Measurements from ENCODE around the gene PANK4.

The PANK4 gene

GRCh38 chr1:2528016-2528415 lies 1.6 kb upstream of the PANK4 start:
- peak; percentile 46 for DNase-seq

DNA sequence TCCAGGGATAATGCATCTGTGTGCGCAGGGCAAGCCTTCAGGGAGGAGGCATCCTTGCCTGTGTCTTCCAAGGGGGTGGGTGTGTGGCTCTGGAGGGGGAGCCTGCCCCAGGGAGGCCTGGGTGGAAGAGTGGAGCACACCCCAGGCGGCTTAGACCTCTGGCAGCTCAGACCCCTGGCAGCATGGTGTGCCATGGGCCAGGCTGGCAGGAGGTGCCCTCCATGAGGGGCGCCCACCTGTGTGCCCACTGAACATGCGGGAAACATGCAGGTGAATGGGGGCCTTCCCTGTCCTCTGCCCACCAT lies 1.1 kb upstream of the PANK4 start:
- no peak for DNase-seq

DNA sequence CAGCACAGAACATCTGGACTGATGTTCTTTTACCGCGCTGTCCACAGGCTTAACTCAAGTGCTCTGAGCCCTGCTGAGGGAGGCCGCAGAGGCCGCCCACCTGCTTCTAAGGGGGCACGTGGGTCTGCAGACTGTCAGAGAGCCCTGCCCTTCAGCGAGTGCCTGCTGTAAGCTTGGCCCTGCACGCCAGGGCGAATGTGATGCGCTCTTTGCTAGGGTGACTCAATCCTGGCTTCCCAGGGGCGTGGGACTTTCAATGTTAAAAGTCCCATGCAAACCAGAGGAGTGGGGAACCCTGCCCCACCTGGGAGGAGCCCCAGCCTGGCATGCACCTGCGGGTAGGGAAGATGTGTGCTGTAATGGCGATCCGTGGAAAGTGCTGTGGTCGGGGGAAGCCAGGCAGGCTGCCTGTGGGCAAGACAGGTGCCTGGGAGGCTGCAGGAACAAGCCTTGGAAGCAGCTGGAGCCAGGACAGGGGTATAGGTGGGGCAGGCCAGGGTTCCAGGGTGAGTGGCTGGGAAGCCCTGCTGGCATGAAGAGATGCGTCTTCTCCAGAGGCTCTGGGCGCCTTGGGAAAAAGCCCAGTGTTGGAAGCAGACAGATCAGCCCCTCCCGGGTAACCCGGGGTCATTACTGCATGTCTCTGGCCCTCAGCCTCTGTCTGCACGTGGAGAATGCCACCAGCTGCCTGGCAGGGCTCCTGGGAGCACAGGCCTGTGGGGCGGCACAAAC lies 594 bp upstream of the PANK4 start:
- DNase-seq: peak; percentile 46

DNA sequence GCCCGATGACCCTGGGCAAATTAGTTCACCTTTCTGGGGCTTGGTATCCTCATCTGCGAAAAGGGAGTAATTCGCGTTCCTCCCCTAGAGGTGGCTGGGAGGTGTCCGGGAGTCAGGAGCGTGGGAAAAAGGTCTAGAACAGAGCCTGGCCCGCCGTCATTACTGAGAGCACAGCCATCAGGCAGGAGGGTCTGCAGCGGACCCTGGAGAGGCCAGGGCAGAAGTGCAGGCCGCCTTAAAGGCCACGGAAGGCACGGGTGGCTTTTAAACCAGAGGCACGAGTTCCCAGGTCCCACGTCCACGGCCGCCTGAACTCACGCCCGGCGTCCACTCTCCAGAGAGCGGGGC lies 850 bp downstream of the PANK4 start:
- DNase-seq: no peak

DNA sequence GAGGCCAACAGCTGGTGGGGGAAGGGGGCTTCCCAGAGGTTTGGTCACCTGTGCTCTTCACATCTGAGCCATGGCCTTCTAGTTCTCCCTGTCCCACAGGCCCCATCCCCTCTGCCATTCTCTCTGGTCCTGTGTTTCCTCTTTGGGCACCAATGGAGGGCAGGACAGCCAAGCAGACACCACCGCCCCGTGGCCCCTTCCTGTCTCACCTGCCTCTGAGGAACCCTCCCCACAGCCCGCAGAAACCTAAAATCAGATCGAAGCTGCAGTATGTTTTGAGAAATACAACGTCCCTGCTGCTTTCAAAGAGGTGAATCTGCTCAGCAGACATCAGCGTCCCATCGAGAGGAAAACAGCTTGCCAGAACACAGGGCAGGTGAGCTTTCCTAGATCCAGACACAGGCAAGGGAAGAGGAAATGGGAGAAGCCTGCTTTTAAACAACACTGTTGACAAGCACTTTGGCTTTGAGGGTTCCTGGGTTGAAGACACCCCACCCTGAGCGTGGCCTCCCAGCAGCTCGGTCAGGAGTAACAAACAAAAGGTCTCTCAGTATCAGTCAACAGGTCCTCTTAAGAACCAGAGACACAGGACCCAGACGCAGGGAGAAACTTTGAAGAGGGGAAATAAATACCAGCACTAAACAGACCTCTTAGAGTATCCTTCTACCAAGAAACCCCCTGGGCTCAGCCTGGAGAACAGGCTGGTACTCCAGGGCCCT lies 2.3 kb downstream of the PANK4 start:
- no peak for DNase-seq

- DNase-seq: no peak
These were observed 3.1 kb downstream of the PANK4 start for GRCh38 chr1:2523191-2523890.

- DNase-seq: no peak
These were observed 4.2 kb downstream of the PANK4 start for GRCh38 chr1:2522230-2522629.

DNA sequence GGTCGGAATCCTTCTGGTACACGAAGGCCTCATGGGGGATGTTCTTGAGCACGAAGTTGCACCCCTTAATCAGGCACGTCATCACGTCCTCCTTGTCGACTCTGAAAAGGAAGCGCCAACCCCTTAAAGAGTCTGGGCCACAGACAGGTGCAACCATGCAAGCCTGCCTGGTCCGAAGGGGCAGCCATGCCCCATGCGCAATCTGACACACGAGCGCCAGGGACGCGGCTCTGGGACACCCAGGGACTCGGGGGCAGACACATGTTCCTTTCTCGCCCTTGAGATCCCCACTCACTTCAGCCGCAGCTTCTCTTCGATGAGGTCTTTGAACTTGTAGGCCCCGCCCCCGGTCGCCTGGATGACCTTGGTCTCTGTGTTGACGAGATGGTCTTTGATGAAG lies 5.6 kb downstream of the PANK4 start:
- no peak for DNase-seq

DNA sequence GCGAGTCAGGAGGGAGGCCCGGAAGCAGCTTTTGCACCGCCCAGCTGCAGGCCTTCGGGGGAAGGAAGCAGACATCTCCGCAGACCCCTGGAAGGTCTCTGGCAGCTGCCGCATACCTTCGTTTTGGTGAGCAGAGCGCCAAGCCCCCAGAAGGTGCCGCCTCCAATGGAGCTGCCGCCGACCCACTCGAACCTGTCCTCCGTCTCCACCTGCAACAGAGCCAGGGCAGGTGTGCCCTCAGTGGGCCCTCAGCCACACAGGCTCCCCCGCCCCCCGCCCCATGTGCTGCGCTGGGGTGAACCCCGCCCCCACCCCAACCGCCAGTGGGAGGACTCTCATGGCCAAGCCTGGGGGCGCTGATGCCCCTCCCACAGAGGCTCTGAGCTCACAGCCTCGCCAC lies 6.2 kb downstream of the PANK4 start:
- no peak for DNase-seq

DNA sequence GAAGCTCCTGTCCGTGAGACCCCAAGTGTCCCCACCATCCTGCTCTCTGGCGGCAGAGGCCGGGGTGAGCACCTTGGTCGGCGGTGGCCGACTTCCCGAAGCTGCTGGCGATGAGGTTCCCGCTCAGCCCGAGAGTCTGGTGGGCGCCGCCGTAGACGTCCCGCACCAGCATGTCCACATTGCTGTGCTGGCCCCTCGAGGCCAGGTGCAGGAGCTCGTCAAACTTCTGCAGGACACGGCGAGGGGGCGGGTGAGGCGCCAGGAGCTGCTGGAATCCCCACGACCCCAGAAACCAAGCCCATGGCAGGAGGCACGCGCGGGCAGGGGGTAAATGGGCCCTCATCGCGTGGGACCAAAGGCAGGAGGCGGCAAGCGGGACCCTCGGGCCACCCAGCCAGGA lies 6.7 kb downstream of the PANK4 start:
- no peak for DNase-seq

DNA sequence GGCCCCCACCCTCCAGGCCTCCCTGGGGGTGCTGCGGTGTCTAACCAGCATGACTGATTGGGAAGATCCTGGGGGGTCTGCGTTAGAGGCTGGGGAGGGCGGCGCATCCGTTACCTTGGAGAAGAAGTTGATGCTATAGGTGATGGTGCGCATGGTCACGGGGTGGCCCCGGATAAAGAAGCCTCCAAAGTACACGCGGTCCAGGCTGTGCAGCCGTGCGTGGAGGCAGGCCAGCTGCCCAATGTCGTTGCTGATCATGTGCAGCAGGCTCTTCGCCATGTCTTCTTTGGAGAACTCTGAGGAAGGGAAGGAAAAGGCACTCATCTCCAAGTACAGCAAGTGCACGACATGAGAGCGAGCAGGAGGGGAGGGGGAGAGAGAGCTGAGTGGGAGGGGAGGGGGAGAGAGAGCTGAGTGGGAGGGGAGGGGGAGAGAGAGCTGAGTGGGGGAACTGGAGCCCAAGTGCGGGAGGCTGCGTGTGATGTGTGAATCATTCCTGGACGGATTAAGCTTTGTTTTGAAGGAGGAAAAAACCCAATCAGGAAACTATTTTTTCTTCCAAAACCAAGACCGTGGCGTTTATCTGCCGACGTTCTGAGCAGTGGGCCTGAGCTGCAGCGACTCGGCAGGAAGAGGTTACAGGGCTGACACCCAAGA lies 7.2 kb downstream of the PANK4 start:
- DNase-seq: no peak

DNA sequence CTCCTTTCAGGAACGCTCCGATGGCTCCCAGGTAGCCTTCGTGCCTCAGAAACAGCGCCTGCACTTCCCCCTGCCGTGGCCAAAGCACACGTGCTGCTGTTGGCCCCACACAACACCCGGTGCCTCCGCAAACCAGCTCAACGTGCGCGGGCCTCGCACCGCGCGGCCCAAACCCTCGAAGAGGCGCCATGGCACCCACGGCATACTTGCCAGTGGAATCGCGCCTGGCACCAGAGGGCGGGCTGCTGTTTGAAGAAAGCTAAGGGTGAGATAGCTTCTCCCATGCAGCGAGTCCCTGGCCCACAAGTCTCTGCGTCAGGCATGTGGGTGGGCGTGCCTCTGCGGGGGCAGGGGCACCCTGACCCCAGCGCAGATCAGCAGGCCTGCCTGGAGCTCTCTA lies 7.9 kb downstream of the PANK4 start:
- DNase-seq: no peak

DNA sequence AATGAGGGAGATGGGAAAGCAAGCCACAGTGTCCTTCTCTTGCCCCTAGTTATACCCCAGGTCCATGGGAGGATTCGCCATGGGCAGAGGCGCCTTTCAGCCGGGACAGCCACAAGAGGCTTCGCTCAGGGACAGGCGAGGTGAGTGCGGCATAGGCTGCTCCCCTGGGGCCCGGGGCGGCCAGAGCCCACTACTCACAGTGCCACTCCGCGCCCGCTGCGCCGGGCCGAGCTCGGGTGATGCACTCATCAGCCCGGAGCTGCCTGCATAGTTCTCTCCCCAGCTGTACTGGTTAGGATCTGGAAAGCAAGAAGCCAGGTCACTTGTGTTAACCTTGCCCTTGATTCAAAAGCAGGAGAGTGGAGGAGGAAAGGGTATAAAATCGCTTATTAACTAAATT lies 8.4 kb downstream of the PANK4 start:
- DNase-seq: no peak

DNA sequence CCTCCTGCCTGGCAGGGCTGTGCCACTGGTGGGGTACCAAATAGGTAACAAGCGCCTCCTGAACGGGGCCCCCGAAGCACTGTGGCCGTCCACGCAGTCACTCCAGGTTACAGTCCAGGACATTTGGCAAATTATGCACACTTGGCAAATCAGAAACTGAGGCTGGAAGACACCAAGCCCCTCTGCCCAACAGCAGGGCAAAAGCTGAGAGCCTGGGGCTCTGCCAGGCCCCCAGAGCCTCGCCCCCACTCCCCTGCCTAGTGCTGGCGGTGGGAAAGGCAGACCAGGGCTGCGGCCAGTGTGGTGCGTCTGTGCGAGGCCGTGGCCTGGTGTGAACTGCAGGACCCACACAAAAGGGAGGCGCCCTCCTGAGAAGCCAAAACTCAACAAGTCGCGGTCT lies 9.4 kb downstream of the PANK4 start:
- DNase-seq: no peak

DNA sequence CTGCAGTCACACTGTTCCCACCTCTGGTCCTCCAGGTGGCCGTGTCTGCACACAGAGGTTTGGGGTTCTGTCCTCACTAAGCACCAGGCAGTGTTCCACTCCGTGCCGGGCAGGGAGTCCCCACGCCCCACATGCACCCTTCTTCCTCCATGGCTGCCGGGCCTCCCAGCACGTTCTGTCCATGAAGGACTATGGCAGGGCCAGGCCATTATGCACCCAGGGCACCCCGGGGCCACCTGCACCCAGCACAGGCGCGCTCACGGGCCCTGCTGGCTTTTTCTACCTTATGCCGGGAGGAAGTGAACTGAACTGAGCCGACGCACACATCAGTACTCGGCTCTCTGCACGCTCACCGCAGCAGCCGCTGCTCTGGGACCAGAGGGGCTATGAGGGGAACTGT lies 10.3 kb downstream of the PANK4 start:
- DNase-seq: no peak

GRCh38 chr1:2515763-2516080 lies 10.7 kb downstream of the PANK4 start:
- no peak for DNase-seq

DNA sequence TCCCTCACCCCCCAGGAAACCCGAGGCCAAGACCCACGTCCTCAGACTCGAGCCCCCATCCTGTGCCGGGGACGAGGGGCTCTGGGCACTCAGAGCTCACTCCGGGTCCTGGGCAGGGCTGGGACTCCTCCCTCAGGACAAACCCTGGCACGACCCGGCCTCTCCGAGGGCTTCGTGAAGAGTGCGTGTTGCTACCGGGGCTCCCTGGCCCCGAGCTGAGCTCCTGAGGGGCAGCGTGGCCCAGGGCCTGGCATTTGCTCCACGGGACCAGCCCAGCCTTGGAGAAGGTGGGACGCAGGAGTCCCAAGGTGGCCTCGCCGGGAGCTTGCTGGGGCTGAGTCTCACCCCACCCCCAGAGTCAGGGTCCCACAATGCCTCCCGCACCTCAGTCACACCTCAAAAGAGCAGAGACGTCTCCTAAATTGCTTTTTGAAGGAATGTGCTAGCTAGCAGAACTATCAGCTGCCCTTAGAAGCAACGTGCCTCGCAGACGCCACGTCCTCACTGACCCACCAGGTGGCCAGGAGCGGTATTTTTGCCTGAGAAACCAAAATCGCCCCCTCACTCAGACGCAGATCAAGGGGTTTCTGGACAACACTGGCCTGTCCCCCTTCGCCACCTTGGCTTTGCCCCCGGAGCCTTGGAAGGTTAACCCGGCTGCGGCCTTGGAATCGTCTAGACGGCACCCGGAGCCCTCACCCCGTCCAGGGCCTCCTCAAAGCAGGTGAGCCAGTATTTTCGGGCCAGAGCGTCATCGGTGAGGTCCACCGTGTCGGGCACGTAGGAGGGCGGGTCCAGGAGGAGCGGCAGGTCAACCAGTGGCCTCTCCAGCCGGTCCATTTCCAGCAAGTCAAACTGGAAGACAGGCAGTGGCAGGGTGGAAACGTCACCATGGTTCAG lies 11.3 kb downstream of the PANK4 start:
- no peak for DNase-seq

- DNase-seq: no peak
These were observed 12.3 kb downstream of the PANK4 start for GRCh38 chr1:2513939-2514652.

GRCh38 chr1:2512862-2513421 lies 13.5 kb downstream of the PANK4 start:
- DNase-seq: no peak

DNA sequence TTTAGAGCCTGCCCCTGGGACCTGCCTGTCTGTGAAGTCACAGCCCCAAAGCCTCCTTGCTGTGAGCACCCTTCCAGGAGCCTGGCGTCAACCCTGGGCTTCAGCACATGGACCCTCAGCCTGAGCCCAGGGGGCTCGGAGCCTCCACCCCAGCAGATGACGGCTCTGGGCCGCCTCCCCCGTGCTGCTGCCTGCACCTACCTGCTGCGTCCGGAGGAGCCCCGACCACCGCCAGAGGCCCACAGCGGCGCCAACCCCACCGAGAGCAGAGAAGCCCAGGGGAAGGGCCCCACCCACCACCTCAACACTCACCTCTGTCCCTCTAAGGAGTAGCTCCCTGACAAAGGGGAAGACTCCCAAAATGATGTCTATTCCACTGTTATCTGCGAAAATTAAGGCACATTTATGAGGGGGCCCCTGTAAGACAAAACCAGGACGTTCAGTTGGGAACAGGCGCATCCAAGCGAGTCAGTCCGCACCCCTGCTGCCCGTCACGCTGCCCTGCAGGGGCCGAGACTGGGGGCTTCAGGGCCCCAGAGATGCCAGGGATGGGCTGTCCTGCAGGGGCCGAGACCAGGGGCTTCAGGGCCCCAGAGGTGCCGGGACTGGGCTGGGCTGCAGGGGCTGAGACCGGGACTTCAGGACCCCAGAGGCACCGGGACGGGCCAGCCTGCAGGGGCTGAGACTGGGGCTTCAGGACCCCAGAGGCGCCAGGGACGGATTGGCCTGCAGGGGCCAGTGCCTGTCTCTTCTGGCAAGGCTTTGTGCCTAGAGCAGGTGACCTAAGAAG lies 15.8 kb downstream of the PANK4 start:
- DNase-seq: no peak

- no peak for DNase-seq
These were observed 16.8 kb downstream of the PANK4 start for GRCh38 chr1:2509589-2509988.
